HUES48 (cell line): ENCODE results near the gene ANKRD1.

Experiments
- H3K27ac ChIP-seq: one replicate; pipeline ENCODE4 v1.7.0; 2013; ENCODE audit warnings: low read depth, low read length, inconsistent platforms
- H3K27me3 ChIP-seq: 2 replicates; pipeline ENCODE4 v1.6.1; 2013; ENCODE audit warnings: mild to moderate bottlenecking, low read length; ENCODE audit not compliant: control insufficient read depth, insufficient read depth
- H3K36me3 ChIP-seq: 2 replicates; pipeline ENCODE4 v1.6.1; 2013; ENCODE audit warnings: low read length; ENCODE audit not compliant: control insufficient read depth, insufficient read depth
- H3K4me1 ChIP-seq: 2 replicates; pipeline ENCODE4 v1.6.1; 2013; ENCODE audit warnings: mild to moderate bottlenecking, low read length; ENCODE audit not compliant: control insufficient read depth, insufficient read depth
- H3K4me3 ChIP-seq: 2 replicates; pipeline ENCODE4 v1.5.1; 2013; ENCODE audit warnings: mild to moderate bottlenecking, low read depth, low read length
- H3K9ac ChIP-seq: 2 replicates; pipeline ENCODE4 v1.6.1; 2013; ENCODE audit warnings: mild to moderate bottlenecking, low read depth, low read length, moderate library complexity
- H3K9me3 ChIP-seq: 2 replicates; pipeline ENCODE4 v1.6.1; 2013; ENCODE audit warnings: low read length; ENCODE audit not compliant: control insufficient read depth, insufficient read depth

The ANKRD1 gene

DNA sequence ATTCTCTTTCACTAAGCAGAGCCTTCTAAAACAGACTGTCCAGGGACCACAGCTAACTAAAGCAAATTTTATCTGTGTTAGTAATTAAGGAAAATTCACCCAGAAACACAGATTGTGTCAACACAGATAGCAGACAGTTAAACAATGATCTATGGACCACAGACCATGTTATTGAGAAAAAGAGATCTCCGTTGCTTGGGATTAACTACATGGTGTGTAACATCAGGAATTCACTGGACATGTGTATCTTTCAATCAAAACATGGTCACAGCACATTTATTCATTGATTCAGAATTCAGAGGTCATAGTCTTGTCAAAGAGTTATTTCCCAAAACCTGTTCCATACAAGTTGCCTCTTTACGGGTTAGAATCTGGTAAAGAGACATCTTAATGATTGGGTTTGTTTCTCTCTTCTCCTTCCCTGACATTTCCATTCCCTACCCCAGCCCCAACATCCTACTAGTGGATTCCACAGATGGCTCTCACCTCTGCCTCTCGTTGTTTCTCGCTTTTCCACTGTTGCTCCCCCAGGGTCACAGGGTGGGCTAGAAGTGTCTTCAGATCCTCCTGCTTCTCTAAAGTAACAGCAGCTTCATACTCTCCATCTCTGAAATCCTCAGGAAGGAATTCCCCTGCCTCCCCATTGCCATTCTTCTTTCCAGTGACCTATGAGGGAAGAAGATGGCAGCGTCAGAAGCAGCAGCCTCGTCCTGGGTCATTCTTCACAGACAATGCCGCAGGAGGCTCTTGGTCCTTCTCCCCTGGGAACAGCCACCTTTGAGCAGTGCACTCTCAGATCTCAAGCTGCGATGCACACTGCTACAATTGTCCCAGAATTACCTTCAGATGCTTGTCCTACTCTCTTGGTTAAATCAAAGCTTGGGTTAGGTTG, 958 bp downstream of the ANKRD1 start:
- Histone ChIP-seq H3K27ac (peak overlapping the region; percentile 77), H3K9ac (no peak overlapping the region)

DNA sequence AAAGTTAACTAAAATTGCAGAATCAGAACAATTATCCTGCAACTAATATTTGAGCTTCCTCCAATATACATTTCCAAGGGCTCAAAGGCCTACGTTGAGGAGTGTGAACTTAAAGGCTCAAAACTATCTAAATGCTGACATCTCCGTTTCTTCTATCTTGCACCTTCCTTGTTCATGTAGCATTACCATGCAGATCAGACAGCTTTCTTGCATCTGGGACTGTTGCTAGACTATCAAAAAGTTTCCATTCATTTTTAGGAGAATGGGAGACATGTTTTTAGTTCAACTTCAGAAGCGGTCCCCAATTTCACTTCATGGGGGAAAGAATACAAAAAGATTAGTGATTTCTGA, 2.9 kb downstream of the ANKRD1 start:
- peaks cover 99% of the 10 kb centered on the region for H3K27me3 ChIP-seq
- peaks cover 16% of the 10 kb centered on the region for H3K4me1 ChIP-seq
- H3K4me3 ChIP-seq = no peak overlapping the region
- H3K27ac ChIP-seq = no peak overlapping the region
- H3K9ac ChIP-seq = no peak overlapping the region
- no peaks in the 10 kb centered on the region for H3K36me3 ChIP-seq
- no peaks in the 10 kb centered on the region for H3K9me3 ChIP-seq

More for the DNA sequence above, 958 bp downstream of the ANKRD1 start:
- peaks cover 19% of the 10 kb centered on the region for H3K4me1 ChIP-seq
- no peak overlapping the region for H3K4me3 ChIP-seq
- H3K27me3 ChIP-seq = peaks cover 99% of the 10 kb centered on the region
- H3K9me3 ChIP-seq = no peaks in the 10 kb centered on the region; the same call in 1 of the 2 replicates
- H3K36me3 ChIP-seq = no peaks in the 10 kb centered on the region

DNA sequence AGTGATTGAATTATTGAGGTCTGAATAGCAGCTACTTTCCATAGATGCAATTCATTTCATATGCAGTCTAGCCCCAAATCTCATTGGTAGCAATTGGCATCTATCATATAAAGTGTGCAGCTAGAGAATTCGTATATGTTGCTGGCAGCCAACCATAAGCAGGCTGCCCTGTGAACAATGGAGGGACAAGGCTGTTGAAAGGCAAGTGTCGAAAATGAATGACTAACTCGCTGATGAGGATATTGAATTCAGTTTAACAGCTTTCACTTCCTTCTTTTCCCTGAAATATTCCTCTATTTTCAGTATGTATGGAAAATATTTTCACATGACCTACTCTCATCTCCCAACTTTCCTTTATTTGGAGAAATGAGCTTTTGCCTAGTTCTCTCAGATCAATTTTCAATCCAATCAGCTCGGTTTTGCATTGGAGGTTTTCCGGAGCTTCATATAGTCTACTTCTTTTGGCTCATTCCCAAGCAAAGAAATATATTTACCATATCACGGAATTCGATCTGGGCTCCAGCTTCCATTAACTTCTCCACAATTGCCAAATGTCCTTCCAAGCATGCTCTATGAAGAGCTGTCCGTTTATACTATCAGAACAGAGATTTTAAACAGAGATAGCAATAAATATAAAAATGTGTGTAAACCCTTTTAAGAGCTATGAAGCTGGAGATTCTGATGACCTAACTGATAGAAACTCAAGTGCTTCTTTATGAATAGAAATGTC, 3.5 kb downstream of the ANKRD1 start:
- H3K36me3 ChIP-seq = no peaks in the 10 kb centered on the region
- peaks cover 99% of the 10 kb centered on the region for H3K27me3 ChIP-seq
- no peak overlapping the region for H3K4me3 ChIP-seq
- H3K9ac ChIP-seq = no peak overlapping the region
- peaks cover 19% of the 10 kb centered on the region for H3K4me1 ChIP-seq
- no peak overlapping the region for H3K27ac ChIP-seq
- H3K9me3 ChIP-seq = no peaks in the 10 kb centered on the region

DNA sequence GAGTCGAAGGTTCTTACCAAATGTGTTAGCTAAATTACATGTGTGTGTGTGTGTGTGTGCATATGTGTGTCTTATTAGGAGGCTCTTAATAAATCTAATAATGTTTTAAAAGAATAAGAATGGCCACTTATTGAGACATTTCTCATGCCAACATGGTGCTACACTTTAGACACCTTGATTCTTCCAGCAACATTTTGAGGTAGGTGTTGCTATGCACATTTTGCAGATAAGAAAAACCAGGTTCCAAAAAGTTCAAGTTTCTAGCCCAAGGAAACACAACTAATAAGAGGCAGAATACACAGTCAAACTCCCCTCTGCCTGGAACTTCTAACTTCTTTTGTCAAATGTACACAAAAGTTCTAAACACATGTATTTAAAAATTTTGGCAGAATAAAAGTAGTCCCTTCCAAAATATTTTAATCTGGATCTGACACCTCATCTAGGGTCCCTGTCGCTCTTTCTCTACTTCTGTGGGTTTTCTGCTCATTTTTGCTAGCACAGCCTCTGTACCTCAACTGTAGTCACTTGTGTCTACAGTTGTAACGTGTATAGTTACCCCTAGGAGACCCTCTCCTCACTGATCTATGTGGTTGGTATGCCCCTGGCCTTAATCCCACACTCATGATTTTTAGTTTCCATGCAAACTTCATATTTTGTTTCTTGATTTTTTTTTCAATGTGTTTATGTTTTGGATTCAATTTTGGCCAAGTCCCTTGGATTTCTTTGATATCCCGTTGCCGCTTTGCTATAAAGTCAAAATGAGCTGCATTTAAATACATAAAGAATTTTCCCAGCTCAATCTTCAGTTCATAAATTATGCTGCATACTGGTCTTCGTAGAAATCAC, 4.3 kb downstream of the ANKRD1 start:
- Histone ChIP-seq H3K9ac (no peak overlapping the region), H3K27ac (no peak overlapping the region), H3K36me3 (no peaks in the 10 kb centered on the region), H3K27me3 (peaks cover 98% of the 10 kb centered on the region), H3K4me3 (no peak overlapping the region), H3K4me1 (peaks cover 21% of the 10 kb centered on the region), H3K9me3 (no peaks in the 10 kb centered on the region)

DNA sequence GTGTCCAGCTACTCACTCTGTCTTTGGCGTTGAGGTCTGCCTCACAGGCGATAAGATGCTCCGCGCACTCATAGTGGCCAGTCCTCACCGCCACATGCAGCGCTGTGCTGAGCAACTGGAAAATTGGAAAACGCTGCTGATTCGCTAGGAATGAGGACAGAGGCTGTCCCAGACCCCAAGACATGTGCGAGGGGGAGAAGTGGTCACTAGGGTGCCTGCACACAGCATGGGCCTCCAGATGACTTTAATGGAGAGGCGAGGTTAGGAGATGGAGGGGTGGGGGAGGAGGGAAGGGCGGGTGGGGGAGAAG, 5.2 kb downstream of the ANKRD1 start:
- H3K9ac ChIP-seq = no peak overlapping the region
- H3K27me3 ChIP-seq = peaks cover 89% of the 10 kb centered on the region
- no peaks in the 10 kb centered on the region for H3K9me3 ChIP-seq
- no peak overlapping the region for H3K27ac ChIP-seq
- H3K36me3 ChIP-seq = no peaks in the 10 kb centered on the region
- peaks cover 15% of the 10 kb centered on the region for H3K4me1 ChIP-seq
- no peak overlapping the region for H3K4me3 ChIP-seq

DNA sequence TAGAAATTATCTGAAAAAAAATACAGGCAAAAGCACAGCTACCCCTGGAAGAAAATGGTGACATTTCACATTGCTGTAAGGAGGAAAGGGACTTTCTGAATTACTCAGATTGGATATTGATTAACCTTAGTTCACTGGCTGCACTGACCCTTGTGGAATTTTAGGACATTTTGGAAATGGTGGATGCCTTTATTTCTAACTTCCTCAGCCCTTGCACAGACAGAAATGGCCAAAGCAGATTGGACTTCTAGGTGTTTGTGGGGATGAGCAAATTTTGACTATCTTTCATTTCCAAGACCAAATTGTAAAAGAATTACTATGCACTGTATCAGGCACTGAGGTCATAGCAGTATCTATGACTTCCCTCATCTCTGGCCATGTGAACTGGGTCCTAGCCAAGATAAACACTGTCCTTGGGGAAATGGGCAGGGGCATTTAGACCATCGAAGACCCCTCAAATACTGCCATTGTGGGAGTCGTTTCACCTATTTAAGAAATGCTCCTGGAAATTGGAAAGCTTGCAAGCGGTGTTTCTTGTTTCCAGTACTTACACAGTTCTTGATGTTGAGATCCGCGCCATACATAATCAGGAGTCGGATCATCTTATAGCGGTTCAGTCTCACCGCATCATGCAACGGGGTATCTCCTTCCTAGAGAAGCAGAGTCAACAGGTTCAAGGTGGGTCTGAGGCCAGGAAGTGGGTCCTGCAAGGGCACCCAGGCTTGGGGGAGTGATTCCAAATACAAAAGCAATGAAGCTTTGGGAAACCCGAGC, 5.7 kb downstream of the ANKRD1 start:
- Histone ChIP-seq H3K27ac (no peak overlapping the region), H3K27me3 (peaks cover 84% of the 10 kb centered on the region), H3K4me3 (no peak overlapping the region), H3K36me3 (no peaks in the 10 kb centered on the region), H3K4me1 (0 out of 2 replicates have a peak, but pooled peaks cover 9% of the 10 kb centered on the region), H3K9me3 (no peaks in the 10 kb centered on the region), H3K9ac (no peak overlapping the region)

DNA sequence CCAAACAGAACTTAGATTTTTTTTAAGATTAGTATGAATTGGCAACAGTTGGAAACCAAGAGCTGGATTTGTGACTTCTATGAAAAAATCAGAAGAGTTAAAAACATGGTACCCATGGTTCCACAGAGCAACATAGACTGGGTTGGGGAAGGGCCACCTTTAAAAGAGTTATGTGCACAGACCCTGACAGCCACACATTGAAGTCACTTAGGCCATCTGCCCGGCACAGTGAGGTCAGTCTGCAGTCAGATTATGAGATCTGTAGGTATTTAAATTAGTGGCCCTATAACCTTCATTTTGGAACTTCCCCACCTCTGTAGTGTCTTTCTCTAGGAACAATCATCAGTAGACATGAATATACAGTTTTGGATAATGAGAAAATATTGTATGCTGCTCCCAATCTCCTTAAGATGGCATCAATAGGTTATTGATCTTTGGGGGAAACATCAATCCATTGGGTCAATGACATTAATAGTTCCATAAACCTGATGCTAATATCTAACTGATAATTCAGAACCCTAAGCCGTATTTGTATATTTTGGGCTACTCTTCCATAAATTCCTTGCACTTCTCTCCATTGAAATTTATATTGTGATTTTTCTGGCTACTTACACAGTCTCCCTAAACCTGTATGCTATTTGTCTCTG, 7.0 kb downstream of the ANKRD1 start:
- Histone ChIP-seq H3K27ac (no peak overlapping the region), H3K9ac (no peak overlapping the region), H3K4me3 (no peak overlapping the region), H3K9me3 (no peaks in the 10 kb centered on the region), H3K36me3 (no peaks in the 10 kb centered on the region), H3K4me1 (0 out of 2 replicates have a peak, but pooled peaks cover 6% of the 10 kb centered on the region), H3K27me3 (peaks cover 71% of the 10 kb centered on the region)

DNA sequence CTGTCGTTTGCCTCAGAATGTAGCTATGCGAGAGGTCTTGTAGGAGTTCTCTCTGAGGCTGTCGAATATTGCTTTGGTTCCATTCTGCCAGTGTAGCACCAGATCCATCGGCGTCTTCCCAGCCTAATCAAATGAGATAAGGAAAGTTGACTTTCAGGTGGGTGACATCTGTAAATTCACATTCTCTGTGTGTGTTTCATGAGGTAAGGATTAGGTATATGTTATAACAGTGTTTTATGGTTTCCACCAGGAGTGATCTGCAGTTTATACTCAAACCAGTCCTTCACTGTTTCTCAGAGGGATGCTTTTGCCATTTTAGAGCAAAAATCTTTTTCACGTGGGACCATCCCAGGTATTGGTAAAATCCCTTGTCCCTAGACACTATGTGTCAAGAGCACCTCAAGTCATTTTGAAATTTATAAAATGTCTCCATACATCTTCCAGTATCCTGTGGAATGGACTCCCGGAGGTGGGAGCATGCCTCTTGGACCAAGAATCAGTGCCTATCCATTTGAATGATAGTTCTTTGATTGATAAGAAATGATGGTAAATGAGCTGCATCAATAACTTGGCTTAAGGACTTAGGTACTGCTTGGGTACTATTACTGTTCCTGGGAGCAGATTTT, 7.9 kb downstream of the ANKRD1 start:
- H3K9me3 ChIP-seq = no peaks in the 10 kb centered on the region
- no peaks in the 10 kb centered on the region for H3K36me3 ChIP-seq
- H3K27me3 ChIP-seq = peaks cover 62% of the 10 kb centered on the region
- no peak overlapping the region for H3K27ac ChIP-seq
- no peak overlapping the region for H3K4me3 ChIP-seq
- H3K4me1 ChIP-seq = 0 out of 2 replicates have a peak, but pooled peaks cover 6% of the 10 kb centered on the region
- H3K9ac ChIP-seq = no peak overlapping the region

DNA sequence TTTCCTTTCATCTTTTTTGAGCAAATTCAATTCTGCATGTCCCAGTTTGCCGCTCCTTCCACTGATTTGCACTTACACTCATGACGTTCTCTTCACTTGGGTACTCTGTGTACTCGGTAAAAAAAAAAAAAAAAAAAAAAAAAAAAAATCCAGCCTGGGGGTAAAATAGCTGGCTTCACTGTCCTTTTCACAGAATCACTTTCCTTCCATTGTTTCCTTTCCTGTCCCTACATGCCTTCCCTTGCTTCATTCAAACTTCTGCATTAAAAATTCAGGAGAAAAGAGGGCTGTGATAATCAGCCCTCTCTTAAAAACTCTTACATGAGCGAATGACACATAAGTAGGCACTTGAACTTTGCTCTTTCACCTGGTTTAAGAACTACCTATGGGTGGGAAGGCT, 8.7 kb downstream of the ANKRD1 start:
- Histone ChIP-seq H3K4me3 (no peak overlapping the region), H3K4me1 (0 out of 2 replicates have a peak, but pooled peaks cover 6% of the 10 kb centered on the region), H3K27me3 (peaks cover 54% of the 10 kb centered on the region), H3K9me3 (no peaks in the 10 kb centered on the region), H3K9ac (no peak overlapping the region), H3K27ac (no peak overlapping the region), H3K36me3 (no peaks in the 10 kb centered on the region)
